Measurements from ENCODE around the gene PUS3.
A peak's percentile ranks its signal among the peaks of the same experiment; 100 is the strongest.

The PUS3 gene

DNA sequence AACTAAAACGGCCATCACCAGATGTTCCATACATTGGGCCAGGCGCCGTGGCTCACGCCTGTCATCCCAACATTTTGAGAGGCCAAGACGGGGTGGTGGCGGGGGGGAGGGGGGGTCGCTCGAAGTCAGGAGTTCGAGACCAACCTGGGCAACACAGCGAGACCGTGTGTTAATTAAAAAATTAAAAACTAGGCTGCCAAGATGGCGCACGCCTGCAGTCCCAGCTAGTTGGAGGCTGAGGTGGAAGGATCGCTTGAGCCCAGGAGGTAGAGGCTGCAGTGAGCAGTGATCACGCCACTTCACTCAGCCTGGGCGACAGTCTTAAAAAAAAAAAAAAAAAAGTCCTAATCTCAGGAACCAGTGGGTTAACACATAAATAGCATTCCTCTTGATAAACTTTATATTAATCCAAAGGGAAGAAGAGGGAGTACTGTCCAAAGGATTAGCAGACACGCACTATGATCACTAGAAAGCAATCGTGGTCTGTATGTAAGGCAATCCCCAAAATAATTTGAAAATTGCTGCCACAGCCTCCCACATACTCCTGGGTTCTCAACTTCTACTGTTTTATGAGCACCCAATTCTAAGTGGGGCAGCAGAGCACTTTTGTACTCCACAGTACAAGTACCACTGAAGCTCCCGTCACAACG is 604 bp downstream of the PUS3 start:
- DNase-seq (ENCODE audit: low read depth in 2 of 2): peak in 1 of 2 donors; percentile 9
- H3K4me3 ChIP-seq (replicated peaks in 1 of 2; ENCODE audit: low read depth in 2 of 2, low read length in 2 of 2): peak overlapping the region; percentile 58 to 81
- TF ChIP-seq, protein P1, sequence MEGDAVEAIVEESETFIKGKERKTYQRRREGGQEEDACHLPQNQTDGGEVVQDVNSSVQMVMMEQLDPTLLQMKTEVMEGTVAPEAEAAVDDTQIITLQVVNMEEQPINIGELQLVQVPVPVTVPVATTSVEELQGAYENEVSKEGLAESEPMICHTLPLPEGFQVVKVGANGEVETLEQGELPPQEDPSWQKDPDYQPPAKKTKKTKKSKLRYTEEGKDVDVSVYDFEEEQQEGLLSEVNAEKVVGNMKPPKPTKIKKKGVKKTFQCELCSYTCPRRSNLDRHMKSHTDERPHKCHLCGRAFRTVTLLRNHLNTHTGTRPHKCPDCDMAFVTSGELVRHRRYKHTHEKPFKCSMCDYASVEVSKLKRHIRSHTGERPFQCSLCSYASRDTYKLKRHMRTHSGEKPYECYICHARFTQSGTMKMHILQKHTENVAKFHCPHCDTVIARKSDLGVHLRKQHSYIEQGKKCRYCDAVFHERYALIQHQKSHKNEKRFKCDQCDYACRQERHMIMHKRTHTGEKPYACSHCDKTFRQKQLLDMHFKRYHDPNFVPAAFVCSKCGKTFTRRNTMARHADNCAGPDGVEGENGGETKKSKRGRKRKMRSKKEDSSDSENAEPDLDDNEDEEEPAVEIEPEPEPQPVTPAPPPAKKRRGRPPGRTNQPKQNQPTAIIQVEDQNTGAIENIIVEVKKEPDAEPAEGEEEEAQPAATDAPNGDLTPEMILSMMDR (IDR thresholded peaks at IDR 0.05; ENCODE audit: low read depth, low read length): no peak

- TF ChIP-seq, protein P1 (IDR thresholded peaks at IDR 0.05; ENCODE audit: low read depth, low read length): no peak
- no peak overlapping the region for H3K4me3 ChIP-seq (replicated peaks in 1 of 2; ENCODE audit: low read depth in 2 of 2, low read length in 2 of 2)
- DNase-seq (ENCODE audit: low read depth in 2 of 2): no peak
These were observed 1.1 kb downstream of the PUS3 start for GRCh38 chr11:125901872-125902271.

DNA sequence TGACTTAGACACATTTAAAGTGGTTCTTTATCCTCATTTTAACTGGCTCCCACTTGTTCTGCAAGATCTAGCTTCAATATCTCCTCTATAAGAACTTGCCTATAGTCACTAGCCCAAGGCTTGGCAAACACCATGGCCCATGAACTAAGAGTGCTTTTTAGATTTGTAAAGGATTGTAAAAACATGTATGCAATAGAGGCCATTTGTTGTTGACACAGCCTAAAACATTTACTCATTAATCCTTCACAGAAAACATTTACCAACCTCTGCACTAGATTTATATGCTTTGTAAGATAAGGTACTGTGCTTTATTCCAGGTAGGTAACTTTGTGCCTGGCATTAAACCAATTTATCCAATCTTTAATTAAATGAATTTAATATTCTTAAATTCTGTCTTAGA is 10.0 kb downstream of the PUS3 start:
- H3K4me3 ChIP-seq (replicated peaks in 1 of 2; ENCODE audit: low read depth in 2 of 2, low read length in 2 of 2): no peak overlapping the region
- TF ChIP-seq, protein P1 (IDR thresholded peaks at IDR 0.05; ENCODE audit: low read depth, low read length): no peak

GRCh38 chr11:125892071-125892470 is 10.9 kb downstream of the PUS3 start:
- TF ChIP-seq, protein P1 (IDR thresholded peaks at IDR 0.05; ENCODE audit: low read depth, low read length): no peak
- no peak overlapping the region for H3K4me3 ChIP-seq (replicated peaks in 1 of 2; ENCODE audit: low read depth in 2 of 2, low read length in 2 of 2)
- peak in 1 of 2 donors; percentile 58 for DNase-seq (ENCODE audit: low read depth in 2 of 2)

More for the DNA sequence above, 10.0 kb downstream of the PUS3 start:
- DNase-seq (ENCODE audit: low read depth in 2 of 2): no peak

- no peak for DNase-seq (ENCODE audit: low read depth in 2 of 2)
- TF ChIP-seq, protein P1 (IDR thresholded peaks at IDR 0.05; ENCODE audit: low read depth, low read length): no peak
- no peak overlapping the region for H3K4me3 ChIP-seq (replicated peaks in 1 of 2; ENCODE audit: low read depth in 2 of 2, low read length in 2 of 2)
These were observed 12.4 kb downstream of the PUS3 start for GRCh38 chr11:125890447-125891100.

DNA sequence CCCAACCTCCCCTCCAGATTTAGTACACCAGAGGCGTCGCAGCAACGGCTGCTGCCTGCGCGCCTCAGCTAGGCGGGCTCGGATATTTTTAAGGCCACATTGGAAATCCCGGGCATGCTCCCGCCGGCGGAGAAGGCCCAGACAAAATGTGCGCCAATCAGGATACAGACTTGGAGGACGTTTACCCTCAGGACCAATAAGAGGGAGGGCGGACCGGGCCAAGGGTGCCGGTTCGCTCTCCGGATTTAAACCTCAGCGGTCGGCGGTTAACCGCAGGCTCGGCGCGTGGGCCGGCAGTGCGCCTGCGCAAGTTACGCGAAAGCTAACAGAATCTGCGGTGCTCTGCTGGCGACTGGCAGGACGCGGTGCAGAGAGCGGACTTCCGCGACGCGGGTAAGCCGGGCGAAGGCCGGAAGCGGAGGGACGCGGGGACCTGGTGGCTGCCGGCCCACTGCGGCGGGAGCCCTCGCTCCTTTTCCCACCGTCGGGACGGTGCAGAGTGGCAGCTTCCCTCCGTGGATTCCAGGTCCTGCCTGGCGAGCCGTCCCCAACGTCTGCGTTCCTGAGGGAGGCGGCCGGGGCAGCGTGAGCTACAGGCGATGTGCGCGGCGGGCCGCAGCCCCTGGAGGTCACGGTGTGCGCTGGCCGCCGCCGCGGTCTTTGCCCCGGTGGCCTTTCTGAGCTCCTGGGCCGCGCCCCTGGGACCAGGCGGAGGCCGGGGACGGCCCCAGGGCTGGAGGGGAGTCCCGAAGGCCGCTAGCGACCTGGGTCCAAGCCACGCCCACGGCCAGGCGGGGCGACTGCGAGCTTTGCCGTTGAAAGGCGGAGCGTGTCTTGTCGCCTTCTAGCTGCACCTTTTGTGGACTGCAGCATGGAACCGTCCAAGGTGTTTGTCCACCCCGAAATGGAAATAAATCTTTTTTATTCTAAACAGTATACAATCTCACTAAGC is 15.4 kb downstream of the PUS3 start, which contains the start of gene HYLS1:
Gene HYLS1 (plus strand): TSS at position 296 of the 952 bp plus-strand sequence. CDS start 11,701 bp downstream, outside the sequence.
- peak within 1 kb of the TSS; percentile 81 to 92 for H3K4me3 ChIP-seq (replicated peaks in 1 of 2; ENCODE audit: low read depth in 2 of 2, low read length in 2 of 2)
- TF ChIP-seq, protein P1 (IDR thresholded peaks at IDR 0.05; ENCODE audit: low read depth, low read length): peak; percentile 35
- peak; percentile 98 for DNase-seq (ENCODE audit: low read depth in 2 of 2)
